ENCODE data around the gene SDK1.

Gene SDK1

DNA sequence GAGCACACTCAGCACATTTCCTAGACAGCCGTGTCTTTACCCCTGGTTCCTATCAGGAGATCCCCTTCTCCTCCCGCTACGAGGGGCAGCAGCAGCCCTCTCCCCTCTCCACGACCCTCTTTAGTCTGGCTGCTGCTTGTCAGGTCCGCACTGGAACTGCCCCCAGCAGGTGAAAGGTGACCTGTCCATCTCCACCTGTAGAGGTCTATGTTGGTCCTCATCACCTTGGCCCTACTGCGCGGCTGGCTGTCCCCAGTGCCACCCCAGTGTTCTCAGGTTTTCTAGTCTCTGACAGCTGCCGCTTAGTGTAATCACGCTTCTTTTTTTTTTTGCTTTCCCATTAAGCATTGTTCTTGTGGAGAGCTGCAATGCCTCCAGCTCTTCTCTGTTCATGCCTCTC, 545.7 kb downstream of the SDK1 start:
- H3K27ac ChIP-seq (ENCODE audit: extremely low read depth, low read depth, low read length), result no peak overlapping the region
- TF ChIP-seq ZNF211 (tag by site-specific recombination; IDR thresholded peaks at IDR 0.05; ENCODE audit: low read depth), result no peak
- TF ChIP-seq GLIS1 (tag by site-specific recombination; IDR thresholded peaks at IDR 0.05), result no peak
- TF ChIP-seq, protein P1, sequence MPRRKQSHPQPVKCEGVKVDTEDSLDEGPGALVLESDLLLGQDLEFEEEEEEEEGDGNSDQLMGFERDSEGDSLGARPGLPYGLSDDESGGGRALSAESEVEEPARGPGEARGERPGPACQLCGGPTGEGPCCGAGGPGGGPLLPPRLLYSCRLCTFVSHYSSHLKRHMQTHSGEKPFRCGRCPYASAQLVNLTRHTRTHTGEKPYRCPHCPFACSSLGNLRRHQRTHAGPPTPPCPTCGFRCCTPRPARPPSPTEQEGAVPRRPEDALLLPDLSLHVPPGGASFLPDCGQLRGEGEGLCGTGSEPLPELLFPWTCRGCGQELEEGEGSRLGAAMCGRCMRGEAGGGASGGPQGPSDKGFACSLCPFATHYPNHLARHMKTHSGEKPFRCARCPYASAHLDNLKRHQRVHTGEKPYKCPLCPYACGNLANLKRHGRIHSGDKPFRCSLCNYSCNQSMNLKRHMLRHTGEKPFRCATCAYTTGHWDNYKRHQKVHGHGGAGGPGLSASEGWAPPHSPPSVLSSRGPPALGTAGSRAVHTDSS (tag by site-specific recombination; IDR thresholded peaks at IDR 0.05), result no peak
- TF ChIP-seq ZNF677 (tag by site-specific recombination; IDR thresholded peaks at IDR 0.05), result no peak
- no peaks in the 10 kb centered on the region for H3K9me3 ChIP-seq (ENCODE audit: control insufficient read depth, insufficient read depth, low read depth, low read length)
- no peaks in the 10 kb centered on the region for H3K36me3 ChIP-seq (ENCODE audit: control insufficient read depth in 2 of 2, insufficient read depth in 1 of 2, low read length in 2 of 2)
- ChIA-PET CTCF (no interaction called here), POLR2A (no interaction called here)
- H3K4me1 ChIP-seq (ENCODE audit: control insufficient read depth, insufficient read depth, low read length), result no peaks in the 10 kb centered on the region
- H3K4me3 ChIP-seq (ENCODE audit: low read depth, low read length), result no peak overlapping the region

GRCh38 chr7:3847336-3847735, 546.3 kb downstream of the SDK1 start:
- ChIA-PET CTCF (interaction anchor here (0.6 kb wide), 1 partner anchor 686 kb away, joined by 3 read pairs; no protein-coding TSS in a partner anchor), POLR2A (no interaction called here)

DNA sequence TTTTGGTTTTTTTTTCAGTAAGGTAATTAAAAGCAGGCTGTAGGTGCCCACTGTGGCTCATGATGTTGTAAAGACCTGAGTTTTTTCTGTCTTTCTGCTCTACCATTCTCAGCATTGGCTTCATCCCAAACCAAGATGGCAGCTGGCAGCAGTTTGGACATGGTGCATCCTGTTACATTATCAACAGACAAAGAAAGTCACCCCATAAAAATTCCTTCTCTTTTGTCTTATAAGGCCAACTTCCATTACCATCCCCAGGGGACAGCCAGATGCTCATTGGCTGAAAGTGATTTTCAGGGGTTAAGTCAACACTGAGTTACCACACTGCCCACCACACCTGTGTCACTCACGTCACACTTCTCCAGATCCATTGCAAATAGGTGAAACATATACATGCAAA, 558.4 kb downstream of the SDK1 start:
- Histone ChIP-seq H3K4me1 (ENCODE audit: control insufficient read depth, insufficient read depth, low read length) (no peaks in the 10 kb centered on the region), H3K27ac (ENCODE audit: extremely low read depth, low read depth, low read length) (no peak overlapping the region), H3K36me3 (ENCODE audit: control insufficient read depth in 2 of 2, insufficient read depth in 1 of 2, low read length in 2 of 2) (no peaks in the 10 kb centered on the region), H3K4me3 (ENCODE audit: low read depth, low read length) (no peak overlapping the region), H3K9me3 (ENCODE audit: control insufficient read depth, insufficient read depth, low read depth, low read length) (no peaks in the 10 kb centered on the region)
- ChIA-PET POLR2A (no interaction called here), CTCF (no interaction called here)
- no peak for TF ChIP-seq ZSCAN5A (tag by site-specific recombination; IDR thresholded peaks at IDR 0.05)
- no peak for TF ChIP-seq ZNF366 (tag by site-specific recombination; conservative IDR thresholded peaks at IDR 0.05)
- TF ChIP-seq HOXC10 (CRISPR knock-in tag; IDR thresholded peaks at IDR 0.05), result no peak
- TF ChIP-seq ZNF223 (tag by site-specific recombination; IDR thresholded peaks at IDR 0.05), result no peak
- TF ChIP-seq ZNF274 (IDR thresholded peaks at IDR 0.05; ENCODE audit: low read length), result no peak
- no peak for TF ChIP-seq ZNF274 (tag by site-specific recombination; IDR thresholded peaks at IDR 0.05; ENCODE audit: borderline replicate concordance)
- no peak for TF ChIP-seq GLI4 (tag by site-specific recombination; IDR thresholded peaks at IDR 0.05)
- no peak for TF ChIP-seq ZNF2 (tag by site-specific recombination; IDR thresholded peaks at IDR 0.05)
- no peak for TF ChIP-seq ZBTB6 (tag by site-specific recombination; IDR thresholded peaks at IDR 0.05)

More at GRCh38 chr7:3847336-3847735, 546.3 kb downstream of the SDK1 start:
- H3K4me1 ChIP-seq (ENCODE audit: control insufficient read depth, insufficient read depth, low read length), result no peaks in the 10 kb centered on the region
- H3K36me3 ChIP-seq (ENCODE audit: control insufficient read depth in 2 of 2, insufficient read depth in 1 of 2, low read length in 2 of 2), result no peaks in the 10 kb centered on the region
- no peaks in the 10 kb centered on the region for H3K9me3 ChIP-seq (ENCODE audit: control insufficient read depth, insufficient read depth, low read depth, low read length)
- no peak overlapping the region for H3K4me3 ChIP-seq (ENCODE audit: low read depth, low read length)
- no peak overlapping the region for H3K27ac ChIP-seq (ENCODE audit: extremely low read depth, low read depth, low read length)
- TF ChIP-seq, protein P2, sequence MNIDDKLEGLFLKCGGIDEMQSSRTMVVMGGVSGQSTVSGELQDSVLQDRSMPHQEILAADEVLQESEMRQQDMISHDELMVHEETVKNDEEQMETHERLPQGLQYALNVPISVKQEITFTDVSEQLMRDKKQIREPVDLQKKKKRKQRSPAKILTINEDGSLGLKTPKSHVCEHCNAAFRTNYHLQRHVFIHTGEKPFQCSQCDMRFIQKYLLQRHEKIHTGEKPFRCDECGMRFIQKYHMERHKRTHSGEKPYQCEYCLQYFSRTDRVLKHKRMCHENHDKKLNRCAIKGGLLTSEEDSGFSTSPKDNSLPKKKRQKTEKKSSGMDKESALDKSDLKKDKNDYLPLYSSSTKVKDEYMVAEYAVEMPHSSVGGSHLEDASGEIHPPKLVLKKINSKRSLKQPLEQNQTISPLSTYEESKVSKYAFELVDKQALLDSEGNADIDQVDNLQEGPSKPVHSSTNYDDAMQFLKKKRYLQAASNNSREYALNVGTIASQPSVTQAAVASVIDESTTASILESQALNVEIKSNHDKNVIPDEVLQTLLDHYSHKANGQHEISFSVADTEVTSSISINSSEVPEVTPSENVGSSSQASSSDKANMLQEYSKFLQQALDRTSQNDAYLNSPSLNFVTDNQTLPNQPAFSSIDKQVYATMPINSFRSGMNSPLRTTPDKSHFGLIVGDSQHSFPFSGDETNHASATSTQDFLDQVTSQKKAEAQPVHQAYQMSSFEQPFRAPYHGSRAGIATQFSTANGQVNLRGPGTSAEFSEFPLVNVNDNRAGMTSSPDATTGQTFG (tag by site-specific recombination; IDR thresholded peaks at IDR 0.05; ENCODE audit: borderline replicate concordance), result no peak
- no peak for TF ChIP-seq ZNF596 (tag by site-specific recombination; IDR thresholded peaks at IDR 0.05)
- no peak for TF ChIP-seq PRDM1 (tag by site-specific recombination; IDR thresholded peaks at IDR 0.05)
- TF ChIP-seq, protein P3, sequence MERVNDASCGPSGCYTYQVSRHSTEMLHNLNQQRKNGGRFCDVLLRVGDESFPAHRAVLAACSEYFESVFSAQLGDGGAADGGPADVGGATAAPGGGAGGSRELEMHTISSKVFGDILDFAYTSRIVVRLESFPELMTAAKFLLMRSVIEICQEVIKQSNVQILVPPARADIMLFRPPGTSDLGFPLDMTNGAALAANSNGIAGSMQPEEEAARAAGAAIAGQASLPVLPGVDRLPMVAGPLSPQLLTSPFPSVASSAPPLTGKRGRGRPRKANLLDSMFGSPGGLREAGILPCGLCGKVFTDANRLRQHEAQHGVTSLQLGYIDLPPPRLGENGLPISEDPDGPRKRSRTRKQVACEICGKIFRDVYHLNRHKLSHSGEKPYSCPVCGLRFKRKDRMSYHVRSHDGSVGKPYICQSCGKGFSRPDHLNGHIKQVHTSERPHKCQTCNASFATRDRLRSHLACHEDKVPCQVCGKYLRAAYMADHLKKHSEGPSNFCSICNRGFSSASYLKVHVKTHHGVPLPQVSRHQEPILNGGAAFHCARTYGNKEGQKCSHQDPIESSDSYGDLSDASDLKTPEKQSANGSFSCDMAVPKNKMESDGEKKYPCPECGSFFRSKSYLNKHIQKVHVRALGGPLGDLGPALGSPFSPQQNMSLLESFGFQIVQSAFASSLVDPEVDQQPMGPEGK (tag by site-specific recombination; IDR thresholded peaks at IDR 0.05), result no peak
- TF ChIP-seq, protein P4, sequence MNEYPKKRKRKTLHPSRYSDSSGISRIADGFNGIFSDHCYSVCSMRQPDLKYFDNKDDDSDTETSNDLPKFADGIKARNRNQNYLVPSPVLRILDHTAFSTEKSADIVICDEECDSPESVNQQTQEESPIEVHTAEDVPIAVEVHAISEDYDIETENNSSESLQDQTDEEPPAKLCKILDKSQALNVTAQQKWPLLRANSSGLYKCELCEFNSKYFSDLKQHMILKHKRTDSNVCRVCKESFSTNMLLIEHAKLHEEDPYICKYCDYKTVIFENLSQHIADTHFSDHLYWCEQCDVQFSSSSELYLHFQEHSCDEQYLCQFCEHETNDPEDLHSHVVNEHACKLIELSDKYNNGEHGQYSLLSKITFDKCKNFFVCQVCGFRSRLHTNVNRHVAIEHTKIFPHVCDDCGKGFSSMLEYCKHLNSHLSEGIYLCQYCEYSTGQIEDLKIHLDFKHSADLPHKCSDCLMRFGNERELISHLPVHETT (tag by site-specific recombination; IDR thresholded peaks at IDR 0.05), result no peak
- TF ChIP-seq TRIM28 (IDR thresholded peaks at IDR 0.05; ENCODE audit: borderline replicate concordance, low read length), result no peak
- TF ChIP-seq ZNF571 (tag by site-specific recombination; IDR thresholded peaks at IDR 0.05), result no peak
- no peak for TF ChIP-seq BCL11A (tag by site-specific recombination; IDR thresholded peaks at IDR 0.05; ENCODE audit: low read depth)

Data from HEK293 (cell line).